Measurements from ENCODE around the gene RHCG.
"Not testable (repeated sequence)": the region's sequence is repeated elsewhere in the genome, so short reads cannot be mapped to it uniquely, and the experiment has no call there.

Gene RHCG

GRCh38 chr15:89475661-89476060 is 20.7 kb downstream of the RHCG start:
- DNase-seq, result no peak

GRCh38 chr15:89472785-89473256 is 23.6 kb downstream of the RHCG start:
- peak; percentile 53 for DNase-seq

GRCh38 chr15:89469426-89470096 is 26.8 kb downstream of the RHCG start:
- DNase-seq, result peak; percentile 15

GRCh38 chr15:89468813-89469212 is 27.6 kb downstream of the RHCG start:
- not testable (repeated sequence) for DNase-seq

GRCh38 chr15:89463113-89463512 is 33.3 kb downstream of the RHCG start:
- DNase-seq, result no peak

GRCh38 chr15:89462198-89462912 is 34.0 kb downstream of the RHCG start:
- peak; percentile 53 for DNase-seq

GRCh38 chr15:89461386-89461785 is 35.0 kb downstream of the RHCG start:
- DNase-seq, result no peak

- no peak for DNase-seq
Observed at GRCh38 chr15:89460048-89460447, 36.3 kb downstream of the RHCG start.

GRCh38 chr15:89459271-89460038 is 36.9 kb downstream of the RHCG start:
- no peak for DNase-seq

- no peak for DNase-seq
Observed at GRCh38 chr15:89458440-89458839, 37.9 kb downstream of the RHCG start.

GRCh38 chr15:89457086-89457485 is 39.3 kb downstream of the RHCG start:
- peak; percentile 68 for DNase-seq

GRCh38 chr15:89455535-89455934 is 40.8 kb downstream of the RHCG start:
- no peak for DNase-seq

- peak; percentile 39 for DNase-seq
Observed at GRCh38 chr15:89452330-89452836, 44.0 kb downstream of the RHCG start.

GRCh38 chr15:89451846-89452245 is 44.5 kb downstream of the RHCG start:
- DNase-seq, result no peak

- no peak for DNase-seq
Observed at GRCh38 chr15:89450076-89451006, 46.0 kb downstream of the RHCG start.

- DNase-seq, result no peak
Observed at GRCh38 chr15:89448825-89449224, 47.6 kb downstream of the RHCG start.

- DNase-seq, result no peak
Observed at GRCh38 chr15:89447676-89448075, 48.7 kb downstream of the RHCG start.

GRCh38 chr15:89446255-89446891 is 50.0 kb downstream of the RHCG start:
- no peak for DNase-seq

GRCh38 chr15:89445518-89445917 is 50.9 kb downstream of the RHCG start:
- DNase-seq, result no peak

GRCh38 chr15:89444241-89445225 is 51.9 kb downstream of the RHCG start:
- DNase-seq, result no peak

GRCh38 chr15:89443581-89443980 is 52.8 kb downstream of the RHCG start:
- DNase-seq, result no peak
